Mesenchymal stem cell (in vitro differentiated cells and primary cell): ENCODE measurements around the gene SMARCD1.

ENCODE experiments used
- DNase-seq: peaks from one replicate; pipeline ENCODE4 v3.0.0-alpha.2; 2013
- H2AFZ ChIP-seq: one replicate; pipeline ENCODE4 v1.6.1; 2013; ENCODE audit warnings: low read depth, mild to moderate bottlenecking, control low read depth, inconsistent platforms, low read length, moderate library complexity
- H2AK5ac ChIP-seq: 2 replicates; pipeline ENCODE4 v1.6.1; 2013; ENCODE audit warnings: low read length, moderate library complexity, mild to moderate bottlenecking, inconsistent platforms; ENCODE audit not compliant: severe bottlenecking
- H2BK120ac ChIP-seq: one replicate; pipeline ENCODE4 v1.6.1; 2013; ENCODE audit warnings: low read depth, mild to moderate bottlenecking, inconsistent platforms, low read length, moderate library complexity
- H2BK12ac ChIP-seq, 2 experiments: one replicate each; pipeline ENCODE4 v1.6.1; 2013; ENCODE audit warnings: inconsistent platforms in 2 of 2, low read length in 2 of 2, mild to moderate bottlenecking in 2 of 2, moderate library complexity in 2 of 2, control low read depth in 1 of 2
- H2BK15ac ChIP-seq: one replicate; pipeline ENCODE4 v1.6.1; 2013; ENCODE audit warnings: mild to moderate bottlenecking, low read depth, inconsistent platforms; ENCODE audit not compliant: poor library complexity, severe bottlenecking
- H2BK5ac ChIP-seq: 2 replicates; pipeline ENCODE4 v1.6.1; 2013; ENCODE audit warnings: low read depth, mild to moderate bottlenecking, low read length, control low read depth, inconsistent platforms; ENCODE audit not compliant: poor library complexity, severe bottlenecking
- H3K14ac ChIP-seq, 2 experiments: one replicate each; pipeline ENCODE4 v1.6.1; 2013; ENCODE audit warnings: inconsistent platforms in 2 of 2, low read length in 2 of 2, control low read depth in 1 of 2, mild to moderate bottlenecking in 1 of 2, moderate library complexity in 1 of 2
- H3K18ac ChIP-seq, 2 experiments: one replicate each; pipeline ENCODE4 v1.6.1; 2013; ENCODE audit warnings: inconsistent platforms in 2 of 2, low read length in 2 of 2, control low read depth in 1 of 2, low read depth in 1 of 2, mild to moderate bottlenecking in 1 of 2
- H3K23ac ChIP-seq, 2 experiments: one replicate each; pipeline ENCODE4 v1.6.1; 2013; ENCODE audit warnings: inconsistent platforms in 2 of 2, low read length in 2 of 2, mild to moderate bottlenecking in 2 of 2, moderate library complexity in 2 of 2, control low read depth in 1 of 2
- H3K27ac ChIP-seq: 2 replicates; pipeline ENCODE4 v1.5.1; 2013; ENCODE audit warnings: mild to moderate bottlenecking, moderate library complexity, low read length, control low read depth, inconsistent platforms; ENCODE audit not compliant: poor library complexity, severe bottlenecking
- H3K27me3 ChIP-seq, 2 experiments: 2 replicates each; pipeline versions ENCODE4 v1.6.1 to v1.7.0; 2013; ENCODE audit warnings: low read length in 2 of 2, mild to moderate bottlenecking in 2 of 2, moderate library complexity in 2 of 2, control low read depth in 1 of 2, inconsistent platforms in 1 of 2; ENCODE audit not compliant: control insufficient read depth in 1 of 2, insufficient read depth in 1 of 2
- H3K36me3 ChIP-seq, 2 experiments: 2 replicates each; pipeline versions ENCODE4 v1.6.1 to v1.7.0; 2013; ENCODE audit warnings: low read length in 2 of 2, control low read depth in 1 of 2, inconsistent platforms in 1 of 2, low read depth in 1 of 2, mild to moderate bottlenecking in 1 of 2; ENCODE audit not compliant: insufficient read depth in 2 of 2, control insufficient read depth in 1 of 2
- H3K4ac ChIP-seq, 2 experiments: one replicate each; pipeline ENCODE4 v1.6.1; 2013; ENCODE audit warnings: inconsistent platforms in 2 of 2, low read length in 2 of 2, mild to moderate bottlenecking in 2 of 2, moderate library complexity in 2 of 2, control low read depth in 1 of 2, low read depth in 1 of 2
- H3K4me1 ChIP-seq: 2 replicates; pipeline ENCODE4 v1.6.1; 2013; ENCODE audit warnings: low read depth, low read length, control low read depth; ENCODE audit not compliant: control insufficient read depth, insufficient read depth
- H3K4me2 ChIP-seq: 2 replicates; pipeline ENCODE4 v1.6.1; 2013; ENCODE audit warnings: low read length, mild to moderate bottlenecking, inconsistent platforms; ENCODE audit not compliant: poor library complexity, severe bottlenecking
- H3K4me3 ChIP-seq, 2 experiments: 2 replicates each; pipeline versions ENCODE4 v1.5.1 to v1.7.0; 2013; ENCODE audit warnings: low read length in 2 of 2, mild to moderate bottlenecking in 2 of 2, control low read depth in 1 of 2, low read depth in 1 of 2; ENCODE audit not compliant: insufficient read depth in 1 of 2
- H3K79me1 ChIP-seq: replicated peaks from 2 replicates; pipeline ENCODE4 v1.6.1; 2013; ENCODE audit warnings: mild to moderate bottlenecking, control low read depth, low read length, inconsistent platforms; ENCODE audit not compliant: poor library complexity, severe bottlenecking
- H3K9ac ChIP-seq: 2 replicates; pipeline ENCODE4 v1.7.0; 2013; ENCODE audit warnings: mild to moderate bottlenecking, low read length, moderate library complexity
- H3K9me3 ChIP-seq: 2 replicates; pipeline ENCODE4 v1.7.0; 2013; ENCODE audit warnings: mild to moderate bottlenecking, low read length; ENCODE audit not compliant: control insufficient read depth
- H4K8ac ChIP-seq: one replicate; pipeline ENCODE4 v1.6.1; 2013; ENCODE audit warnings: inconsistent platforms, mild to moderate bottlenecking, low read length, moderate library complexity
- H4K91ac ChIP-seq: one replicate; pipeline ENCODE4 v1.6.1; 2013; ENCODE audit warnings: mild to moderate bottlenecking, low read length, inconsistent platforms
- WGBS: methylation state at CpG from one replicate; pipeline ENCODE4 v1.1.7; 2013; ENCODE audit warnings: mixed read lengths; 5-methylcytosine and 5-hydroxymethylcytosine counted together

Gene SMARCD1

DNA sequence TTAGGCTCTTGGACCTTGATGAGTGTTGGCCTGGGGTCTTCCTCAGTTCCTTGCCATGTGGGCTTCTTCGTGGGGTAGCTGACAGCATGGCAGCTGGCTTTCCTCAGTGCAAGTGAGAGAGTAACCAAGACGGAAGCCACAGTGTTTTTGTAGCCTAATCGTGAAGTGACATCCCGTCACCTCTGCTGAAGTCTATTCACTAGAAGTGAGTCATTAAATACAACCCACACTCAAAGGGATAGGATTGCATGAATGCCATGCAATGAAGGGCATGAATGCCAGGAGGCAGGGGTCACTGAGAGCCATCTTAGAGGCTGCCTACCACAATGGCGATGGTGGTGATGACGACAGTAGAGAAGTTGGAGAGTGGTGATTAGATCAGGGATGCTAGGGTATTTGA is 41.3 kb upstream of the SMARCD1 start:
- Histone ChIP-seq H3K9me3 (no peaks in the 10 kb centered on the region), H4K91ac (no peak overlapping the region), H3K4me2 (no peak overlapping the region), H3K4me3 (no peak overlapping the region), H3K23ac (no peak overlapping the region), H2BK15ac (no peak overlapping the region), H2BK120ac (no peak overlapping the region), H4K8ac (no peak overlapping the region), H2BK5ac (no peak overlapping the region), H3K9ac (no peak overlapping the region), H3K27me3 (no peaks in the 10 kb centered on the region), H2AK5ac (no peak overlapping the region), H3K14ac (no peak overlapping the region), H3K18ac (no peak overlapping the region), H2BK12ac (no peak overlapping the region), H3K4me1 (peaks cover 2% of the 10 kb centered on the region), H2AFZ (no peak overlapping the region), H3K79me1 (no peaks in the 10 kb centered on the region), H3K36me3 (no peaks in the 10 kb centered on the region), H3K27ac (no peak overlapping the region), H3K4ac (no peak overlapping the region)
- 76% methylated on average over 4 of the region's 6 CpGs for WGBS
- DNase-seq, result no peak

- Histone ChIP-seq H3K27me3 (peaks cover 17 to 33% of the 10 kb centered on the region in 2 experiments), H2BK120ac (no peak overlapping the region), H4K91ac (no peak overlapping the region), H3K79me1 (no peaks in the 10 kb centered on the region), H3K4ac (no peak overlapping the region), H3K4me2 (no peak overlapping the region), H3K18ac (no peak overlapping the region), H2BK5ac (no peak overlapping the region), H3K23ac (no peak overlapping the region), H2AK5ac (no peak overlapping the region), H3K36me3 (no peaks in the 10 kb centered on the region), H3K14ac (no peak overlapping the region), H3K4me3 (no peak overlapping the region), H3K9me3 (no peaks in the 10 kb centered on the region), H3K9ac (no peak overlapping the region), H2AFZ (no peak overlapping the region), H3K27ac (no peak overlapping the region), H2BK12ac (no peak overlapping the region), H4K8ac (no peak overlapping the region), H2BK15ac (no peak overlapping the region), H3K4me1 (peaks cover 6% of the 10 kb centered on the region)
- WGBS, result 88% methylated on average over 6 of the region's 7 CpGs
- DNase-seq, result no peak
These were observed 37.4 kb upstream of the SMARCD1 start for GRCh38 chr12:50047693-50048250.

DNA sequence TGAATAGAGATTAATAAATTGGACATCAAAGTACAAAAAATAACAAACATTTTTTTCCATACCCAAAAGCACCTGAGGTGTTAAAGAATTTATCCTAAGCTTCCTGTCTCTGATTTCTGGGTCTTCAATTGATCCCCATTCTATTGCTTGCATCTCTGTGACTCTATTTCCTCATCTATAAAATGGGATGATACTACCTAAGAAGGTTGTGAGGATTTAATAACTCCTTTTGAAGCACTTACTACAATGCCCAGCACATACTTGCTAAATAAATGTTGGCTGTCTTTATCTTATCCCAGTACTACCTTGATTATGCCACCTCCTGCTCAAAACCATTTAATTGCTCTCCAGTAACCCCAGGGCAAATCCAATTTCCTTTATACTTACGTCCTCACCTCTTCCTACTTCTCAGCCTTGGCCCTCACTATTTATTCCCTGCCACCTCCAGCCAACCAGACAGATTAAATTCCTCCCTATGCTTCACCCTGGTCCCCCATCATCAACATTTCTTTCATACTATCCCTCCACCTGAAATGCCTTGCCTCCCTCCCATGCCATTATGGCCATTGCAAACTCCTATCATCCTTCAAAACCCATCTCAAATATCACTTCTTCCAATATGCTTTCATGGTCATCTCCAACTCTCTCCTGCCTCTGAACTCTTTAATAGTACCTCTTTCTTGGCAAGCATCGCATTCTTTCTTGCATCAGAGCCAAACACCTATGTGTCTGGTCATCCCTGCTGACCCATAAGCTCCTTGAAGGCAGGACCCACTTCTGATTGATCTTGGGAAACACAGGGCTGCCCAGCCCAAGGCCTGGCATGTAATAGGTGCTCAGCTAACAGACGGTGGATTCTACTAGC is 35.7 kb upstream of the SMARCD1 start:
- H3K27me3 ChIP-seq, result peaks cover 25 to 42% of the 10 kb centered on the region in 2 experiments
- DNase-seq, result no peak
- WGBS, result 96% methylated on average over 3 of the region's 3 CpGs

GRCh38 chr12:50050119-50050385 is 35.1 kb upstream of the SMARCD1 start:
- no peak overlapping the region for H2AK5ac ChIP-seq
- H3K4ac ChIP-seq, result no peak overlapping the region
- no peak overlapping the region for H4K8ac ChIP-seq
- H2BK120ac ChIP-seq, result no peak overlapping the region
- H3K36me3 ChIP-seq, result no peaks in the 10 kb centered on the region
- no peak overlapping the region for H3K27ac ChIP-seq
- H2AFZ ChIP-seq, result no peak overlapping the region
- no peak overlapping the region for H2BK12ac ChIP-seq
- no peak overlapping the region for H2BK15ac ChIP-seq
- no peaks in the 10 kb centered on the region for H3K79me1 ChIP-seq
- no peak overlapping the region for H3K18ac ChIP-seq
- 87% methylated on average over 3 of the region's 3 CpGs for WGBS
- peaks cover 6% of the 10 kb centered on the region for H3K4me1 ChIP-seq
- no peak overlapping the region for H3K4me2 ChIP-seq
- no peak overlapping the region for H4K91ac ChIP-seq
- peaks cover 25 to 42% of the 10 kb centered on the region in 2 experiments for H3K27me3 ChIP-seq
- no peak overlapping the region for H3K14ac ChIP-seq
- H3K9ac ChIP-seq, result peak overlapping the region; percentile 76
- DNase-seq, result no peak
- no peaks in the 10 kb centered on the region for H3K9me3 ChIP-seq
- H3K4me3 ChIP-seq, result peak overlapping the region in 1 of 2 experiments; percentile 64
- H3K23ac ChIP-seq, result no peak overlapping the region
- H2BK5ac ChIP-seq, result no peak overlapping the region

More for the DNA sequence above, 35.7 kb upstream of the SMARCD1 start:
- Histone ChIP-seq H3K27ac (no peak overlapping the region), H3K14ac (no peak overlapping the region), H2AFZ (no peak overlapping the region), H3K36me3 (no peaks in the 10 kb centered on the region), H3K4me1 (peaks cover 6% of the 10 kb centered on the region), H3K9me3 (no peaks in the 10 kb centered on the region), H2BK5ac (no peak overlapping the region), H2BK12ac (no peak overlapping the region), H3K18ac (no peak overlapping the region), H2AK5ac (no peak overlapping the region), H3K9ac (peak overlapping the region; percentile 76), H3K4me3 (no peak overlapping the region), H4K8ac (no peak overlapping the region), H3K4ac (no peak overlapping the region), H2BK15ac (no peak overlapping the region), H3K23ac (no peak overlapping the region), H4K91ac (no peak overlapping the region), H2BK120ac (no peak overlapping the region), H3K4me2 (no peak overlapping the region), H3K79me1 (no peaks in the 10 kb centered on the region)
